ENCODE data around the gene EPN3.

EPN3 gene

GRCh38 chr17:50556803-50557202, 24.3 kb downstream of the EPN3 start:
- TF ChIP-seq CTCF (conservative IDR thresholded peaks at IDR 0.05; ENCODE audit: low read depth) = no peak
- CTCF ChIA-PET = interaction anchor here (0.5 to 1.0 kb wide), 2 partner anchors 62 to 136 kb away, joined by 3 read pairs; no protein-coding TSS in a partner anchor
- no peak for DNase-seq (ENCODE audit: low spot score)
- POLR2A ChIA-PET (ENCODE audit: low non-redundant PET) = no interaction called here
- peak overlapping the region; percentile 8; the same call in 1 of the 2 replicates for H3K27ac ChIP-seq

GRCh38 chr17:50557630-50558029, 25.1 kb downstream of the EPN3 start:
- DNase-seq (ENCODE audit: low spot score) = no peak
- ChIA-PET POLR2A (ENCODE audit: low non-redundant PET) (no interaction called here), CTCF (interaction anchor here (1.4 kb wide), 1 partner anchor 69 kb away, joined by 3 read pairs; no protein-coding TSS in a partner anchor)
- no peak overlapping the region for H3K27ac ChIP-seq
- no peak for TF ChIP-seq CTCF (conservative IDR thresholded peaks at IDR 0.05; ENCODE audit: low read depth)

- no peak for TF ChIP-seq CTCF (conservative IDR thresholded peaks at IDR 0.05; ENCODE audit: low read depth)
- CTCF ChIA-PET = interaction anchor here (1.4 kb wide), 1 partner anchor 68 kb away, joined by 3 read pairs; no protein-coding TSS in a partner anchor
- no peak for DNase-seq (ENCODE audit: low spot score)
- POLR2A ChIA-PET (ENCODE audit: low non-redundant PET) = no interaction called here
- no peak overlapping the region for H3K27ac ChIP-seq
Observed at GRCh38 chr17:50558091-50558490, 25.6 kb downstream of the EPN3 start.

GRCh38 chr17:50558581-50558940, 26.0 kb downstream of the EPN3 start:
- no peak overlapping the region for H3K27ac ChIP-seq
- DNase-seq (ENCODE audit: low spot score) = no peak
- ChIA-PET POLR2A (ENCODE audit: low non-redundant PET) (no interaction called here), CTCF (interaction anchor here (0.7 to 1.4 kb wide), 2 partner anchors 7 to 68 kb away, joined by 3 read pairs; no protein-coding TSS in a partner anchor)
- no peak for TF ChIP-seq CTCF (conservative IDR thresholded peaks at IDR 0.05; ENCODE audit: low read depth)

GRCh38 chr17:50558941-50559614, 26.5 kb downstream of the EPN3 start:
- DNase-seq (ENCODE audit: low spot score) = no peak
- H3K27ac ChIP-seq = no peak overlapping the region
- ChIA-PET CTCF (interaction anchor here (0.7 kb wide), 1 partner anchor 8 kb away, joined by 3 read pairs; no protein-coding TSS in a partner anchor), POLR2A (ENCODE audit: low non-redundant PET) (no interaction called here)
- no peak for TF ChIP-seq CTCF (conservative IDR thresholded peaks at IDR 0.05; ENCODE audit: low read depth)

- ChIA-PET CTCF (interaction anchor here (0.6 to 1.1 kb wide), 3 partner anchors 9 to 159 kb away, joined by 3 to 4 read pairs (median 4); partner anchors contain the start of genes EPN3 and LUC7L3), POLR2A (ENCODE audit: low non-redundant PET) (no interaction called here)
- peak overlapping the region; percentile 56 for H3K27ac ChIP-seq
- TF ChIP-seq CTCF (conservative IDR thresholded peaks at IDR 0.05; ENCODE audit: low read depth) = no peak
- peak; percentile 61 for DNase-seq (ENCODE audit: low spot score)
Observed at GRCh38 chr17:50559674-50560184, 27.2 kb downstream of the EPN3 start.

All from RWPE1 (cell line).